IMR-90 (cell line): ENCODE data around the gene RPTOR. TPM values are rescaled to one million over a fixed set of nuclear protein-coding genes. Genes with fewer than 3 reads are reported as not detected.

ENCODE experiments used
- ATAC-seq: fragments of 200-7000 bp; cut with Tn5 transposase; 2 replicates; pipeline ENCODE4 v1.9.1; 2020; ENCODE audit warnings: low read depth, mild to moderate bottlenecking, moderate library complexity
- BruUV-seq: library from RNA; stranded (reverse); fragments of 400-500 nt; replicated peaks from 2 replicates; lab custom pipeline; 2021; lab: Mats Ljungman, UMichigan
- CTCF ChIA-PET: fragments of 300-600 bp; formaldehyde crosslinking; extraction: SDS; loops from one replicate; lab custom pipeline; 2021; ENCODE audit warnings: antibody characterized with exemption; lab: Yijun Ruan, JAX
- POLR2A ChIA-PET: fragments of 300-600 bp; sonication (Branson Sonifier 250); formaldehyde crosslinking; loops from one replicate; lab custom pipeline; 2022; ENCODE audit warnings: antibody characterized with exemption; ENCODE audit not compliant: unreplicated experiment; lab: Charles Lee
- DNase-seq: peaks from one replicate; pipeline ENCODE4 v3.0.0; 2013
- H2AFZ ChIP-seq: replicated peaks from 2 replicates; pipeline ENCODE3; 2013; ENCODE audit warnings: low read length, mild to moderate bottlenecking; ENCODE audit not compliant: poor library complexity
- H2AK5ac ChIP-seq: 2 replicates; pipeline ENCODE4 v1.6.1; 2013; ENCODE audit warnings: low read depth, low read length, inconsistent platforms
- H2AK9ac ChIP-seq: replicated peaks from 2 replicates; pipeline ENCODE3; 2013; ENCODE audit warnings: mild to moderate bottlenecking, low read depth, low read length, moderate library complexity; ENCODE audit not compliant: poor library complexity
- H2BK120ac ChIP-seq: 2 replicates; pipeline ENCODE4 v1.6.1; 2013; ENCODE audit warnings: low read depth, low read length, inconsistent platforms
- H2BK15ac ChIP-seq: 3 replicates; pipeline ENCODE4 v1.6.1; 2013; ENCODE audit warnings: low read depth, low read length, inconsistent platforms
- H2BK20ac ChIP-seq: 2 replicates; pipeline ENCODE4 v1.6.1; 2013; ENCODE audit warnings: low read depth, mild to moderate bottlenecking, inconsistent platforms, low read length, moderate library complexity
- H2BK5ac ChIP-seq: 2 replicates; pipeline ENCODE4 v1.6.1; 2013; ENCODE audit warnings: mild to moderate bottlenecking, low read depth, low read length, inconsistent platforms; ENCODE audit not compliant: poor library complexity, severe bottlenecking
- H3K14ac ChIP-seq: replicated peaks from 2 replicates; pipeline ENCODE4 v1.6.1; 2013; ENCODE audit warnings: low read depth, low read length, inconsistent platforms
- H3K18ac ChIP-seq: 2 replicates; pipeline ENCODE4 v1.6.1; 2013; ENCODE audit warnings: low read depth, low read length, control low read depth
- H3K23ac ChIP-seq: 2 replicates; pipeline ENCODE4 v1.6.1; 2013; ENCODE audit warnings: low read depth, low read length, inconsistent platforms
- H3K27ac ChIP-seq: 2 replicates; pipeline ENCODE4 v1.5.1; 2013; ENCODE audit warnings: mild to moderate bottlenecking, control low read depth, low read length; ENCODE audit not compliant: insufficient read depth
- H3K27me3 ChIP-seq: 2 replicates; pipeline ENCODE4 v1.6.1; 2013; ENCODE audit warnings: low read length; ENCODE audit not compliant: control insufficient read depth, insufficient read depth
- H3K36me3 ChIP-seq: 2 replicates; pipeline ENCODE4 v1.6.1; 2013; ENCODE audit warnings: low read length, mixed read lengths; ENCODE audit not compliant: control insufficient read depth, insufficient read depth
- H3K4ac ChIP-seq: 2 replicates; pipeline ENCODE4 v1.6.1; 2013; ENCODE audit warnings: low read depth, low read length, inconsistent platforms
- H3K4me1 ChIP-seq: 2 replicates; pipeline ENCODE4 v1.6.1; 2013; ENCODE audit warnings: low read length, mixed read lengths; ENCODE audit not compliant: control insufficient read depth, insufficient read depth
- H3K4me2 ChIP-seq: 2 replicates; pipeline ENCODE4 v1.6.1; 2013; ENCODE audit warnings: low read depth, mild to moderate bottlenecking, control low read depth, low read length, moderate library complexity
- H3K4me3 ChIP-seq: 2 replicates; pipeline ENCODE4 v1.5.1; 2013; ENCODE audit warnings: low read depth, mild to moderate bottlenecking, control low read depth, low read length, moderate library complexity; ENCODE audit not compliant: insufficient read depth
- H3K56ac ChIP-seq: 2 replicates; pipeline ENCODE4 v1.6.1; 2013; ENCODE audit warnings: low read length, inconsistent platforms; ENCODE audit not compliant: insufficient read depth; ENCODE audit errors: extremely low read depth
- H3K79me1 ChIP-seq, 2 experiments: 2 replicates each; pipeline ENCODE4 v1.6.1; 2013; ENCODE audit warnings: low read length in 2 of 2, inconsistent platforms in 1 of 2, low read depth in 1 of 2
- H3K9ac ChIP-seq: 2 replicates; pipeline ENCODE4 v1.6.1; 2013; ENCODE audit warnings: low read depth, low read length, control low read depth
- H3K9me1 ChIP-seq: 2 replicates; pipeline ENCODE4 v1.6.1; 2013; ENCODE audit warnings: low read length, inconsistent platforms; ENCODE audit not compliant: insufficient read depth
- H3K9me3 ChIP-seq: 2 replicates; pipeline ENCODE4 v1.6.1; 2013; ENCODE audit warnings: low read length; ENCODE audit not compliant: control insufficient read depth, insufficient read depth
- H4K20me1 ChIP-seq: 2 replicates; pipeline ENCODE4 v1.6.1; 2013; ENCODE audit warnings: low read length, inconsistent platforms; ENCODE audit not compliant: insufficient read depth
- H4K5ac ChIP-seq: 2 replicates; pipeline ENCODE4 v1.6.1; 2013; ENCODE audit warnings: mild to moderate bottlenecking, low read depth, low read length, control low read depth
- H4K8ac ChIP-seq, 2 experiments: 2 replicates each; pipeline ENCODE4 v1.6.1; 2013; ENCODE audit warnings: low read depth in 2 of 2, low read length in 2 of 2, control low read depth in 1 of 2, inconsistent platforms in 1 of 2
- H4K91ac ChIP-seq: 2 replicates; pipeline ENCODE4 v1.6.1; 2013; ENCODE audit warnings: low read depth, low read length, inconsistent platforms; ENCODE audit not compliant: insufficient read depth
- BHLHE40 ChIP-seq: fragments of 150-350 bp; IDR thresholded peaks from 2 replicates; pipeline ENCODE4 v1.6.1; 2016; ENCODE audit warnings: mild to moderate bottlenecking, low read depth, low read length
- CEBPB ChIP-seq: IDR thresholded peaks from 2 replicates; pipeline ENCODE4 v1.6.1; 2012; ENCODE audit warnings: low read depth, low read length, improper control_type of control experiment
- CHD1 ChIP-seq: IDR thresholded peaks from 2 replicates; pipeline ENCODE4 v1.6.1; 2012; ENCODE audit warnings: low read depth, low read length, improper control_type of control experiment
- FOS ChIP-seq: fragments of 150-350 bp; IDR thresholded peaks from 2 replicates; pipeline ENCODE4 v1.6.1; 2016; ENCODE audit warnings: low read depth, low read length
- MAFK ChIP-seq: IDR thresholded peaks from 2 replicates; pipeline ENCODE4 v1.6.1; 2012; ENCODE audit warnings: low read depth, low read length, improper control_type of control experiment
- MAZ ChIP-seq: IDR thresholded peaks from 2 replicates; pipeline ENCODE4 v1.6.1; 2012; ENCODE audit warnings: low read depth, mild to moderate bottlenecking, low read length, improper control_type of control experiment, moderate library complexity, borderline replicate concordance
- MXI1 ChIP-seq: IDR thresholded peaks from 2 replicates; pipeline ENCODE4 v1.6.1; 2012; ENCODE audit warnings: low read depth, mild to moderate bottlenecking, low read length, moderate library complexity, borderline replicate concordance
- POLR2A ChIP-seq: IDR thresholded peaks from 2 replicates; pipeline ENCODE4 v1.6.1; 2012; ENCODE audit warnings: mild to moderate bottlenecking, low read depth, low read length
- RAD21 ChIP-seq: IDR thresholded peaks from 2 replicates; pipeline ENCODE4 v1.6.1; 2012; ENCODE audit warnings: low read length, improper control_type of control experiment
- RCOR1 ChIP-seq: IDR thresholded peaks from 2 replicates; pipeline ENCODE4 v1.6.1; 2012; ENCODE audit warnings: mild to moderate bottlenecking, low read length, improper control_type of control experiment; ENCODE audit not compliant: insufficient replicate concordance
- SMC3 ChIP-seq: fragments of 150-350 bp; IDR thresholded peaks from 2 replicates; pipeline ENCODE4 v1.6.1; 2016; ENCODE audit warnings: low read depth, mild to moderate bottlenecking, antibody characterized with exemption, low read length, moderate library complexity
- WGBS, 2 experiments: methylation state at CpG; one replicate each; pipeline versions ENCODE4 v1.1.5 to v1.1.7; 2013; ENCODE audit warnings: missing lambda C conversion rate in 2 of 2; ENCODE audit not compliant: insufficient read length in 1 of 2; ENCODE audit errors: extremely low coverage in 2 of 2; 5-methylcytosine and 5-hydroxymethylcytosine counted together
- dilution Hi-C: fragments of 300-500 bp; cut with HindIII; formaldehyde crosslinking; loops from one replicate; pipeline ENCODE4 v1.14.3; 2018; ENCODE audit warnings: low sequenced_read_pairs; ENCODE audit not compliant: unreplicated experiment
- in situ Hi-C: fragments of 300-500 bp; cut with MboI; formaldehyde crosslinking; loops from 3 replicates; pipeline ENCODE4 v1.14.3; 2019; ENCODE audit warnings: low sequenced_read_pairs, inconsistent platforms, mixed read lengths
- intact Hi-C: fragments of 100-400 bp; cut with micrococcal nuclease; formaldehyde crosslinking; loops from 2 replicates; pipeline ENCODE4 v1.10.0; 2022
- polyA plus RNA-seq, 3 experiments: library from polyadenylated mRNA; depleted of rRNA; stranded (reverse); fragments of >200 nt; gene quantifications; 2 replicates each; pipeline ENCODE4 v1.2.3, GENCODE V29; 2012; ENCODE audit warnings: low replicate concordance in 1 of 3
- total RNA-seq: library from RNA; depleted of rRNA; stranded (reverse); fragments of >200 nt; gene quantifications from 2 replicates; pipeline ENCODE4 v1.2.3, GENCODE V29; 2012
- TF ChIP-seq, protein P1 (sequence below): fragments of 150-350 bp; IDR thresholded peaks from 2 replicates; pipeline ENCODE4 v1.6.1; 2017; ENCODE audit warnings: mild to moderate bottlenecking, antibody characterized with exemption, low read length, low read depth
- TF ChIP-seq, protein P2 (sequence below): fragments of 150-350 bp; IDR thresholded peaks from 2 replicates; pipeline ENCODE4 v1.6.1; 2016; ENCODE audit warnings: low read depth, mild to moderate bottlenecking, low read length, moderate library complexity, borderline replicate concordance

The RPTOR gene
- total and polyA plus RNA-seq, 2 of the 4 experiments (the other 2 are of a cell fraction), result 10.8 to 14.7 TPM

DNA sequence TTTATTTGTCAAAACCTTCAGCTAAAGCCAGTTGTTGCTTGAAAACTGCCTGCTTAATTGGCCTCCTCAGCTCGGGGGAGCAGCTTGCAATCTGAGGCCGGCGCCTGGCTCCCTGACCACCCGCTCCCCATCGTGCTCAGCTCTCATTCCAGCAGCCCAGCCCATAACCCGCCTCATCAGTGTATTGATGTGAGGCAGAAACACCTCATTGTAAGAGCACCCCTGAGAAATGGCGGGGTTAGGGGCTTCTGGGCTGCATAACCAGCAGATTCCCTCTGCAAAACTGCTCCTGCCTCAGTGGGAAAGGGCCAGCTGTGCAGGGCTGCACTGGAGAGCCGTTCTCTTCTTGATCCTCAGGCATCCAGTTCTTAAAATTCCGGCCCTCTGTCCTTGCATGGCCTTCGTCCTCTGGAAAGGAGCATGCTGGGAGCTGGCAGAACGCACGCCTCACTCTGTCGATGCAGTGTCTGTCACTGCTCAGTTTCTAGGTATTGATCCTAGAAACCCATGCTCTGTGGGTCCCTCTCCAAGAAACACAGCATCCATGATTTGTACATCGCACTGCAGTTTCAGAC lies 333.2 kb downstream of the RPTOR start:
- H3K9me3 ChIP-seq, result no peaks in the 10 kb centered on the region
- TF ChIP-seq RCOR1 (no peak), FOS (no peak), MAFK (no peak), MAZ (no peak), POLR2A (no peak), SMC3 (no peak), CEBPB (no peak), CHD1 (no peak), BHLHE40 (no peak), MXI1 (no peak), RAD21 (no peak)
- TF ChIP-seq, protein P1, sequence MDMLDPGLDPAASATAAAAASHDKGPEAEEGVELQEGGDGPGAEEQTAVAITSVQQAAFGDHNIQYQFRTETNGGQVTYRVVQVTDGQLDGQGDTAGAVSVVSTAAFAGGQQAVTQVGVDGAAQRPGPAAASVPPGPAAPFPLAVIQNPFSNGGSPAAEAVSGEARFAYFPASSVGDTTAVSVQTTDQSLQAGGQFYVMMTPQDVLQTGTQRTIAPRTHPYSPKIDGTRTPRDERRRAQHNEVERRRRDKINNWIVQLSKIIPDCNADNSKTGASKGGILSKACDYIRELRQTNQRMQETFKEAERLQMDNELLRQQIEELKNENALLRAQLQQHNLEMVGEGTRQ, result no peak
- TF ChIP-seq, protein P2, sequence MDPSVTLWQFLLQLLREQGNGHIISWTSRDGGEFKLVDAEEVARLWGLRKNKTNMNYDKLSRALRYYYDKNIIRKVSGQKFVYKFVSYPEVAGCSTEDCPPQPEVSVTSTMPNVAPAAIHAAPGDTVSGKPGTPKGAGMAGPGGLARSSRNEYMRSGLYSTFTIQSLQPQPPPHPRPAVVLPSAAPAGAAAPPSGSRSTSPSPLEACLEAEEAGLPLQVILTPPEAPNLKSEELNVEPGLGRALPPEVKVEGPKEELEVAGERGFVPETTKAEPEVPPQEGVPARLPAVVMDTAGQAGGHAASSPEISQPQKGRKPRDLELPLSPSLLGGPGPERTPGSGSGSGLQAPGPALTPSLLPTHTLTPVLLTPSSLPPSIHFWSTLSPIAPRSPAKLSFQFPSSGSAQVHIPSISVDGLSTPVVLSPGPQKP, result no peak
- ATAC-seq (no peak), DNase-seq (no peak)
- no peak overlapping the region for H2BK120ac ChIP-seq
- dilution Hi-C loops (no loop called here), in situ Hi-C loops (loop anchor here (10.0 kb wide), 1 partner anchor 453 kb away; no protein-coding TSS in a partner anchor), intact Hi-C loops (no loop called here)
- no peak overlapping the region for H3K23ac ChIP-seq
- peaks cover 27% of the 10 kb centered on the region for H3K36me3 ChIP-seq
- H4K20me1 ChIP-seq, result no peaks in the 10 kb centered on the region
- no peak overlapping the region for H4K5ac ChIP-seq
- no peak overlapping the region for H3K4me3 ChIP-seq
- H3K79me1 ChIP-seq, result peaks cover 0 to 7% of the 10 kb centered on the region in 2 experiments; a peak in 2 of 4 replicates
- H3K4ac ChIP-seq, result no peak overlapping the region
- peaks cover 3% of the 10 kb centered on the region for H3K4me1 ChIP-seq
- no peaks in the 10 kb centered on the region for H3K27me3 ChIP-seq
- H3K14ac ChIP-seq, result no peak overlapping the region
- H2AK5ac ChIP-seq, result no peak overlapping the region
- H2BK15ac ChIP-seq, result no peak overlapping the region
- no TSS peak for BruUV-seq
- H3K27ac ChIP-seq, result no peak overlapping the region
- H3K4me2 ChIP-seq, result no peak overlapping the region
- ChIA-PET POLR2A (no interaction called here), CTCF (no interaction called here)
- no peak overlapping the region for H2AK9ac ChIP-seq
- H2AFZ ChIP-seq, result no peak overlapping the region
- no peak overlapping the region for H2BK20ac ChIP-seq
- 74% methylated on average over 3 of the region's 14 CpGs; no CpG with 5 or more reads in 1 of the 2 experiments for WGBS, 2 experiments
- no peak overlapping the region for H3K18ac ChIP-seq
- H3K9me1 ChIP-seq, result peaks cover 19% of the 10 kb centered on the region
- H4K91ac ChIP-seq, result no peak overlapping the region
- no peak overlapping the region for H2BK5ac ChIP-seq
- H4K8ac ChIP-seq, result no peak overlapping the region
- no peak overlapping the region for H3K9ac ChIP-seq
- no peak overlapping the region for H3K56ac ChIP-seq
